Activated CD8-positive, alpha-beta memory T cell treated with anti-CD3 and anti-CD28 coated beads, Interleukin-2, amount 50 U/mL, for 24 hours (primary cell): ENCODE measurements around the gene HBA2.
"Not testable (repeated sequence)": the region's sequence is repeated elsewhere in the genome, so short reads cannot be mapped to it uniquely, and the experiment has no call there.

Source experiments
- DNase-seq: peaks from one replicate; pipeline ENCODE4 v3.0.0-alpha.2; 2020; ENCODE audit errors: extremely low read depth

Gene HBA2

DNA sequence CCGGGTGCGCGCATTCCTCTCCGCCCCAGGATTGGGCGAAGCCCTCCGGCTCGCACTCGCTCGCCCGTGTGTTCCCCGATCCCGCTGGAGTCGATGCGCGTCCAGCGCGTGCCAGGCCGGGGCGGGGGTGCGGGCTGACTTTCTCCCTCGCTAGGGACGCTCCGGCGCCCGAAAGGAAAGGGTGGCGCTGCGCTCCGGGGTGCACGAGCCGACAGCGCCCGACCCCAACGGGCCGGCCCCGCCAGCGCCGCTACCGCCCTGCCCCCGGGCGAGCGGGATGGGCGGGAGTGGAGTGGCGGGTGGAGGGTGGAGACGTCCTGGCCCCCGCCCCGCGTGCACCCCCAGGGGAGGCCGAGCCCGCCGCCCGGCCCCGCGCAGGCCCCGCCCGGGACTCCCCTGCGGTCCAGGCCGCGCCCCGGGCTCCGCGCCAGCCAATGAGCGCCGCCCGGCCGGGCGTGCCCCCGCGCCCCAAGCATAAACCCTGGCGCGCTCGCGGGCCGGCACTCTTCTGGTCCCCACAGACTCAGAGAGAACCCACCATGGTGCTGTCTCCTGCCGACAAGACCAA is at the start of gene HBA2:
Gene HBA2, plus strand, starts transcription at position 503 of the 568 bp plus-strand sequence. Its CDS starts 37 bp downstream, at position 540.
- not testable (repeated sequence) for DNase-seq

DNA sequence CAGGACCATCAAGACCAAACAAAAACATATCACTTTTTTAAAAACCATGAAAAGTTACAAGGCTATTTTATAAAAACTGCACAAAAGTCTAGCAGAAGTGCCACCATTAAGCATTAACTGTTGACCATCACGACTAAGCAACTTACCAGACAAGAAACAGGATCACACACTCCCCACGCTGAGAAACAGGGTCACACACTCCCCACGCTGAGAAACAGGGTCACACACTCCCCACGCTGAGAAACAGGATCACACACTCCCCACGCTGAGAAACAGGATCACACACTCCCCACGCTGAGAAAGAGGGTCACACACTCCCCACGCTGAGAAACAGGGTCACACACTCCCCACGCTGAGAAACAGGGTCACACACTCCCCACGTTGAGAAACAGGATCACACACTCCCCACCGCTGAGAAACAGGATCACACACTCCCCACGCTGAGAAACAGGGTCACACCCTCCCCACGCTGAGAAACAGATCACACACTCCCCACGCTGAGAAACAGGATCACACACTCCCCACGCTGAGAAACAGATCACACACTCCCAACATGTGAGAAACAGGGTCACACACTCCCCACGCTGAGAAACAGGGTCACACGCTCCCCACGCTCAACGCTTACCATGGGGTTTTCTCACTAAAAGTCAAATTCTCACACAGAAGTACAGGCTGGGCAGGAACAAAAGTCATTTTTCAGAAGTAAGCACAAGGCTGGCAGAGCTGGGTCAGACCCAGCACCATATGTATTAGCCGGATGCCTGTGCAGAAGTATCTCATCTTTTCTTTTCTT is 48.9 kb upstream of the HBA2 start:
- DNase-seq = not testable (repeated sequence)

DNA sequence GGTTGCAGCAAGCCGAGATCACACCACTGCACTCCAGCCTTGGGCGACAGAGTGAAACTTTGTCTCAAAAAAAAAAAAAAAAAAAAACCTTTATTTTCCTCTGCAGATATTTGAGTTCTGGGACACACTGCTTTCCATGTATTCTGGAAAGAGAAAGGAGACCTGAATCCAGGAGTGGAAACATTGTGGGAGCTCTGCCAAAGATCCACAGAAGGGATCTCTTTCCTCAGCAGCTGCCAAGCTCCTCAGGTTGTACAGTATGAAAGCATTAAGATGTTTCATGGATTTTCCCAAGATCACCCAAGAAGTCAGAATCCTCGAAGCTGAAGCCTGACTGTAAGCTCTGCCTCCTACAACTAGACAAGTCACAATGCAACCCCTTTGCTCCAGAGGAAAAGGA is 47.7 kb upstream of the HBA2 start:
- no peak for DNase-seq

DNA sequence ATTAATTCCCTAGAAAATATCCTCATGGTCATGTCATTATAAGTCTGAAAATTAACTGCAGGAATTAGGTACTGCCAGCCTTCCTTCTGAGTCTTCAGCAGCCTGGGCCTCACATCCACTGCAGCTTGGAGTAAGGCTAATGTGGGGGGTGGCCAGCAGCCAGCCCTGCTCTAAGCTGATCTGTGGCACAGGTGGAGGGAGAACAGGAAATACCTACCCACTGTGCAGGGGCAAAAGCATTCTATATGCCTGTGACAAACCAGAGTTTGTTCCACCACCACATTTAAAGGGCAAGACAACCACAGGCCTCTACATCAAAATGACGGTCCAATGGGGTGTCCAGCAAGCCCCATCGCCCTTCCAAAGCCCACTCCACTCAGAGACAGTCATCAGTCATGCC is 43.6 kb upstream of the HBA2 start:
- no peak for DNase-seq

DNA sequence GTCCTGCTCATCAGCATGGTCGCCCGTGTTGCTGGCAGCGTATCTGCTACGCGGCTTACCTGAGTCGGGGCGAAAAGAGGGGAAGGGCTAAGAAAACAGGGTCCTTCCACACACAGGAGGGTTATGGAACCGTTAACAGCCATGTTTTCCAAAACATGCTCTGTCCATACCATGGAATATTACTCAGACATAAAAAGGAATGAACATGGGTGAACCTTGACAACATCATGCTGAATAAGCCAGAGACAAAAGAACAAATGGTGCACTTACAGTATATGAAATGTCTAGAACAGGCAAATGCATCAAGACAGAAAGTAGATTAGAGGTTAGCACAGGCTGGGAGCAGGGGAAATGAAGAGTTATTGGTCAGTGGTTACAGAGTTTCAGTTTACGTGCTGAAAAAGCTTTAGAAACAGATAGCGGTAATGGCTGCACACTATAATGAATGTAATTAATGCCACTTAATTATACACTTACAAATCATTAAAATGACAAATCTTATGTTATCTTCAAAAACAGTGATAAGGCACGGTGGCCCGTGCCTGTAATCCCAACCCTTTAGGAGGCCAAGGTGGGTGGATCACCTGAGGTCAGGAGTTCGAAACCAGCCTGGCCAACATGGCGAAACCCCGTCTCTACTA is 42.0 kb upstream of the HBA2 start:
- DNase-seq = no peak

DNA sequence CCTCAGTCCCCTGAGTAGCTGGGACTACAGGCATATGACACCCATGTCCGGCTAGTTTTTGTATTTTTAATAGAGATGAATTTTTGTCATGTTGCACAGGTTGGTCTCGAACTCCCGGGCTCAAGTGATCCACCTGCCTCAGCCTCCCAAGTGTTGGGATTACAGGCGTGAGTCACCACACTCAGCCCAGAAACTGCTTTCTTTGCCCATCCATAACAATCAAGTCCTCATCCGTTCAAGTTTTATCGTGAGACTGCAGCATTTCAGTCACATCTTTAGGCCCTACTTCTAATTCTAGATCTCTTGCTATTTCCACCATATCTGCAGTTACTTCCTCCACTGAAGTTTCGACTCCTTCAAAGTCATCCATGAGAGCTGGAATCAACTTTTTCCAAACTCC is 40.6 kb upstream of the HBA2 start:
- DNase-seq = no peak

DNA sequence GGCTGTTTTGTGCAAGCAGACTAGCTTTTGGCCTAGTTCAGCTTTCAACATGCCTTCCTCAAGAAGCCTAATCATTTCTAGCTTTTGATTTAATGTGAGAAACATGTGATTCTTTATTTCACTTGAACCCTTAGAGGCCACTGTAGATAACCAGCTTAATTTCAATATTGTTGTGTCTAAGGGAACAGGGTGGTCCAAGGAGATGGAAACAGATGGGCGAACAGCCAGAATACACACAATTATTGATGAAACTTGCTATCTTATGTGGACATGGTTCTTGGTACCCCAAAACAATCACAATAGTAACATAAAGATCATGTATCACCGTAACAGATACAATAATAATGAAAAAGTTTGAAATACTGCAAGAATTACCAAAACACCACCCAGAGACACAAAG is 39.0 kb upstream of the HBA2 start:
- DNase-seq = no peak

DNA sequence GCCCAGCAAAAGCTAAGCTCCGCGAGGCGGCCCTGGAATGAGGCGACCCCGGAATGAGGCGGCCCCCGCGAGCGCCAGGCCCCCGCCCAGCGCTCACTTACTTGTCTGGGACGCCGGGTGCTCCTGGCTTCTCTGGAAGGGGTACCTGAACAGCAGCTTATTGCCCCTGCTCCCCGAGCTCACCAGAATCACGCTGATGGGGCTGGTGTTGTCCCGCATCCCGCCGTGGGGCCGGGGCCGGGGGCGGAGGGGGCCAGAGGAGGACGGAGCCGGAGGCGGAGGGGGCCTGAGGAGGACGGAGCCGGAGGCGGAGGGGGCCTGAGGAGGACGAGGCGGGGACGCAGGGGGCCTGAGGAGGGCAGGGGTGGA is 34.6 kb upstream of the HBA2 start:
- no peak for DNase-seq

DNA sequence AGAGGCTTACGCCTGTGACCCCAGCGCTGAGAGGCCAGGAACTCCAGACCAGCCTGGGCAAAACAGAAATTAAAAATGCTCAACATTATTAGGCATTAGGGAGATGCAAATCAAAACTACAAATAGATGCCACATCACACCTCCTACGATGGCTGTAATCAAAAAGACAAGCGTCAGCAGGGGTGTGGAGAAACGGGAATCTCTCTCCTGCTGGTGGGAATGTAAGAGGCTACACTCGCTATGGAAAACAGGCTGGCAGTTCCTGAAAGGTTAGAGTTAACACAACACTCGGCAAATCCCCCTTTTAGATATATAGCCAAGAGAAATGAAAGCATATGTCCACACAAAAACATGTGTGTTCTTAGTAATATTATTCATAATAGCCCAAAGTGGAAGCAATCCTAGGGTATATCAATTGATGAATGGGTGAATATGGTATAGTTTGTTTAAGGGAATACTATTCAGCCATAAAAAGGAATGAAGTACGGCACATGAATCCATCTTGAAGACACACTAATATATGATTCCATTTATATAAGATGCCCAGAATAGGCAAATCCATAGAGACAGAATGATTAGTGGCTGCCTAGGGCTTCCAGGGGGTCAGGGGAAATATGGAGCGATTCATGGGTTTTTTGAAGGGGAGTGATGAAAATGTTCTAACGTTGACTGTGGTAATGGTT is 32.4 kb upstream of the HBA2 start:
- no peak for DNase-seq

DNA sequence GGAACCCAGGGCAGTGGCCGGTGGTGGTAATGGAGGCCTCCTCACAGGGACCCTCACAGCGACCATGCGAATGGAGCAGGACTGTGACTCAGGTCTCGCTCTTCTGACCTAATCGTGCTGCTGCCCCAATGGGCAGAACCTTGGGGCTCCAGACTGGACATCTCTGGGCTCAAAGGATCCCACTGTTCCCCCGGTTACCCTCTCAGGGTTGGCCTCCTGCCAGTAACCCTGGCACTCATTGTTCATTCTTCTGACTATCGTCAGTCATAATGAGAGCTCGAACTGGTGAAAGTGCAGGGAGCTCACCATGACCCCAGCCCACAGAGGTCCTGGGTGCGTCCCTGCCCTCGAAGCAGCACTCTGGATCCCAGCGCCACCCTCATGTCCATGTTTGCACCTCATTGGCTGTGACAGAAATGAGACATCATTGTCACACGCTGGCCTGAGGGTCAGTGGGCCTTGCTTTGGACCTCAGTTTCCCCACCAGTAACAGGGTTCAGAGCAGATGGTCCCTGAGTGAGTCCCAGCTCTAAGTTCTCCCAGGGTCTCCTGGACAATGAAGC is 30.2 kb upstream of the HBA2 start:
- no peak for DNase-seq

DNA sequence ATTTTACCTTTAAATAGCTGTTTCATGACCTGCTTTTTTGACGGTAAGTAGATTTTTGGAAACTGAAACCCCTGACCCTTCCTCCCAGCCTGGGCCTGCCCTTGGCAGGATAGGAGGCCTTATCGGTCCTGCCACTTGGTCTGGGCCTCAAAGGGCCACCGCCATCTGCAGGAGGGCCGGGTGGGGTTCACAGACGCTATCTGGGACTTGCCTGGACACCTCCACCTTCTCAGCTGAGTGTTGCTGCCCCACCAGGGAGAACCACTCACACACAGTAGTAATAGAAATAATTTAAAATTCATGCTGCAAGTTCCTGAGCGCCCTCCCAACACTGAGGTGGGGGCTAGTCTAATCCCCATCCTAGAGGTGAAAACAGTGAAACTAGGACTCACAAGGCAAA is 29.6 kb upstream of the HBA2 start:
- DNase-seq = no peak

DNA sequence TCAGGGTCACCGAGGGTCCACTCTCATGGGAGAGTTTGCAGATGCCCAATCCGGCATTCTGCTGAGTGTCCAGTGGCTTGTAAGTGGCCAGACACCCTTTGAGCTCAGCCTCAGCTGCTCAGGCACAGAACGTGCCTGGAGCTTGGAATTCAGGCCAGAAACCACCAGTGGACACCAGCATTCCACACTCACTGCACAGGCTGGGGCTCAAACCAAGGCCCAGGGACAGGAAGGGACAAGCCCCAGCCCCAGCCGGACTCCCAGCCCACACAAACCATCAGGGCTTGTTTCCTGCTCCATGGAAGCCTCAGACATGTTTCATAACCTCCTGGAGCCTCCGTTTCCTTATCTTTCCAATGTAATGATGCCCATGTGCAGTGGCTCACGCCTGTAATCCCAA is 29.2 kb upstream of the HBA2 start:
- no peak for DNase-seq

DNA sequence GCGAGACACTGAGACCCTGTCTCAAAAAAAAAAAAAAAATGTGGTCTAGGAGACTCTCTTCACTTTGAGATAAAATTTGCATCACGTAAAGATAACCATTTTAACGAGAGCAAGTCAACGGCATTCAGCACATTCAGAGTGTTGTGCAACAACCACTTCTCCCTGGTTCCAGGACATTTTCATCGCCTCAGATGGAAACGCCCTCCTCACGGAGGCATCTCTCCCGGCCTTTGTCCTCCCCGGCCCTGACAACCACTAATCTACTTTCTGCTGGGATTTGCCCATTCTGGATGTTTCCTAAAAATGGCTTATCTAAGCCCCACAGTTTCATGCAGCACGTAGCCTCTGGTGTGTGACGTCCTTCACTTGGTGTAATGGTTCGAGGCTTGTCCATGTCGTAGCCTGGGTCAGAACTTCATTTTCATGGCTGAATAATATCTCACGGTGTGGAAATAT is 27.9 kb upstream of the HBA2 start:
- DNase-seq = no peak

DNA sequence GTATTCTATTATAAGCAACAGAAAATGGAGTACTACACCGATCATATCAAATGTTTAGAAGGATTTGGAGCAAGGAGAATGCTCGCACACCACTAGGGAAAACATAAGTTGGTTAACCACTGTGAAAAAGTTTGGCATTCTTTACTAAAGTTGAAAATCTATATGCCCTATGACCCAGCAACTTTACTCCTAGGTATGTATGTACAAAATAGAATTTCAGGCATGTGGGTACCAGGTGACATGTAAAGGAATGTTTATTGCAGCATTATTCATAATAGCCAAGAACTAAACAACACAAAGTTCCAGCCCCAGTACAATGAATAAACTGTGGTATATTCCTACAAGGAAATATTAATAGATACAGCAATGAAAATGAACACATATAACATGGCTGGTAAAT is 26.0 kb upstream of the HBA2 start:
- DNase-seq = no peak

DNA sequence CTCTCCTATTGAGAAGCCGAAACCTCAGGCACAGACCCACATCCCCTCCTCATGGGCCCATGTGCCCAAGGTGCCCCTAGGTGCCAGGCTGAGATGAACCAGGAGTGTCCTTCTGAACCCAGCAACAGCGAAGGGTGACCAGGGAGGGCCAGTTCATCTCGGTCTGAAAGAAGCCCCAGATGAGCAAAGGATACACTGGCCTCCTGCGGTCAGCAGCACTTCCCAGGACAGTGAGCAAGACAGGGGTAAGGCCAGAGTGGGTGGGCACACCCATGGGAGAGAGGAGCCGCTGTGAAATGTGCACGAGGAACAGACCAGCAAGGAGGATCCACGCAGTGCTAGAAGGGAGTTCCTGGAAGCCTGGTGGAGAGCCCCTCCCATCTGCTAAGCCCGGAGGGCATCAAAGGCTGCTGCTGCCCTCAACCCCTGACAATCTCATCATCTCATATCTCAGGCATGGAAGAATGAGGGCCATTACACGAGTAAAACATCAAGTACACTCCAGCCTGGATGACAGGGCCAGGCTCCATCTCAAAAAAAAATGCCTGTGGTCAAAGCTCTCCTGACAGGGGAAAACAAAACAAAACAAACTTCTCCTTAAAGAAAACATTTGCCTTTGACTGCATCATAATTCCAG is 23.5 kb upstream of the HBA2 start:
- no peak for DNase-seq

DNA sequence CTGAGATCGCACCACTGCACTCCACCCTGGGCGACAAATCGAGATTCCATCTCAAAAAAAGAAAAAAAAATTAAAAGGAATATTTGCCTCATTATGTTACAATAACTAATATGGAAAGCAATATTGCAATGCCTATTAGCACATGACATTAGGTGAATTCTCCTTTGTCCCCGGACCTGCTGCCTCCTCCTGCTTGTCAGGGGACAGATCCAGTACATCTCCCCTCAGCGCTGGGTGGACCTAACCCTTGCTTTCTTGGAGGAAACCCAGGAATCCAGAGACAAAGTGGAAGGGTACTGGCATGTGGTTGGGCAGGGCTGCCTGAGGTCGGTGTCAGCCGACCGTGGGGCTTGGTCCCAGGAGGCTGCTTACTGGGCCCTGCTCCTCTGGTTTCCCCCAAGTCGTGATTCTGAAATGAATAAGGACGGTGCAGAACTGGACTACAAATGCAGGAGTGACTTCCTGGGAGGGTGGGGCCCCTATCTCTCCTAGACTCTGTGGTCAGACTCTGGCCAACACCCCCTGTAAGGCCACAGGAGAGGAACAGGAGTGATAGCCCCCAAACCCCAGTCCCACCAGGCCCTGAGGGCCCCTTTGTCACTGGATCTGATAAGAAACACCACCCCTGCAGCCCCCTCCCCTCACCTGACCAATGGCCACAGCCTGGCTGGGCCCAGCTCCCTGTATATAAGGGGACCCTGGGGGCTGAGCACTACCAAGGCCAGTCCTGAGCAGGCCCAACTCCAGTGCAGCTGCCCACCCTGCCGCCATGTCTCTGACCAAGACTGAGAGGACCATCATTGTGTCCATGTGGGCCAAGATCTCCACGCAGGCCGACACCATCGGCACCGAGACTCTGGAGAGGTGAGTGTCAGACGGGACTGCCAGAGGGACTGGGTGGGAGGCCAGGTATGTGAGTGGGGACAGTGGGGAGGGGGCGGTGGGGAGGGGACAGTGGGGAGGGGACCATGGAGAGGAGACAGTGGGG is 20.2 kb upstream of the HBA2 start, which contains the start of gene HBZ:
Gene HBZ, plus strand, starts transcription at position 504 of the 988 bp plus-strand sequence. Its CDS starts 266 bp downstream, at position 770.
- no peak for DNase-seq

DNA sequence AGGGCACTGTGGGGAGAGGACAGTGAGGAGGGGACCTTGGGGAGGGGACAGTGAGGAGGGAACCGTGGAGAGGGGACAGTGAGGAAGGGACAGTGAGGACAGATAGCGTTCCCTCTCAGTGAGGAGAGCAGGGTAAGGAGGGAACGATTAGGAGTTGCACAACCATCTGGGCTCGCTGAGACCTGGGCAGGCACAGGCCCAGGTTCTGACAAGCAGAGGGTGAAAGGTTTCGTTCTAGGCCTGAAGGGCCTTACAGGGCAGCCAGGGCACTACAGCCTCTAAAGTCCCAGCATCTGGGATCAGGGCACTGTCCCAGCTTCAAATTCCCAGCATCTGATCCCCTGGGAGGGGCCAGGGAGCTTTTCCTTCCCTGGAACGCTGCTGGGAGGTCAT is 19.6 kb upstream of the HBA2 start:
- not testable (repeated sequence) for DNase-seq

DNA sequence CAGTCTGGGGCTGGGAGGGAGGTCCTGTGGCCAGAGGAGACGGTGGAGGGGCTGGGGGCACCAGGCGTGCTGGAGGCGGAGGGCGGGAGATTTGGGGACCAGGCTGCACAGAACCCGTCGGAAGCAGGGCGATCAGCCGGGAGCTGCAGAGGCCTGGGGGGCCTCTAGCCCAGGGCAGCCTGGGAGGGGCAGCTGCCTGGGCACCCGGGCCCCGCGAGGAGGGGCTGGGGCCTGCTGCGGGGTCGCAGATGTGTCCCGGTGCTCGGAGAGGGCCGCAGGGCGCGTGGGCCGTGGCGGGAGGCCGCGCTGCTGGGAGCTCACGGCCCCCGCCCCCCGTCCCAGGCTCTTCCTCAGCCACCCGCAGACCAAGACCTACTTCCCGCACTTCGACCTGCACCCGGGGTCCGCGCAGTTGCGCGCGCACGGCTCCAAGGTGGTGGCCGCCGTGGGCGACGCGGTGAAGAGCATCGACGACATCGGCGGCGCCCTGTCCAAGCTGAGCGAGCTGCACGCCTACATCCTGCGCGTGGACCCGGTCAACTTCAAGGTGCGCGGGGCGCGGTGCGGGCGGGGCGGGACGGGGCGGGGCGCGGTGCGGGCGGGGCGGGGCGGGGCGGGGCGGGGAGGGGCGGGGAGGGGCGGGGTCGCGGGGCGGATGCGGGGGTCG is 19.0 kb upstream of the HBA2 start:
- DNase-seq = not testable (repeated sequence)

DNA sequence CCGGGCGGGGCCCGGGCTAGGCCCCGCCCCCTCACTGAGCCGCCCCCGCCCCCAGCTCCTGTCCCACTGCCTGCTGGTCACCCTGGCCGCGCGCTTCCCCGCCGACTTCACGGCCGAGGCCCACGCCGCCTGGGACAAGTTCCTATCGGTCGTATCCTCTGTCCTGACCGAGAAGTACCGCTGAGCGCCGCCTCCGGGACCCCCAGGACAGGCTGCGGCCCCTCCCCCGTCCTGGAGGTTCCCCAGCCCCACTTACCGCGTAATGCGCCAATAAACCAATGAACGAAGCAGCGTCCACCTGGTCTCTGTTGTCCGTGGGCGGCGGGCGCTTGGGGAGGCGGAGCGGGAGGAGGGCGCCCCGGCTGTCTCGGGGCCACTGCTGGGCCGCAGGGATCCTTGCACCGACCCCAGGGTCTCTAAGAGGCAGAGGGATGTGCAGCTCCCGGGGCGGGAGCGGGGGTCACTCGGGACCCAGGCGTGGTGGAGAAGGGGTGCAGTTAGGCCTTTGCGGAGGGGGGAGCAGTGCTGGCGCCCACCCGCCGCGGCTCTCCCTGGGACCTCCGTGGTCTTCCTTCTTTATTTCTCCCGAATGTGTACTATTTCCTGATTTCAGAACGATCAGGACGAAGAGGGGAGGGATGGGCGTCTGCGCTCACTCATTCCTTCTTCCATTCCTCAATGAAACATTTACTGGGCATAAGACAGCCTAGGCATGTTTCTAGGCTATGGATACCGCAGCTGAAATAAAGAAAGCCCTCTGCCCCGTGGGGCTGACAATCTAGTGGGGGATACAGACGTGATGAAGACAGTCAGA is 18.3 kb upstream of the HBA2 start:
- no peak for DNase-seq
